Left lung (tissue), 10 donors: ENCODE data around the gene MYLK. TPM values are rescaled to one million over a fixed set of nuclear protein-coding genes. Genes with fewer than 3 reads are reported as not detected.

ENCODE experiments used
- ATAC-seq: fragments of 200-7000 bp; cut with Tn5 transposase; one replicate; pipeline ENCODE4 v1.9.1; 2020; ENCODE audit warnings: moderate library complexity
- DNase-seq, 4 donors: peaks; one replicate each; pipeline ENCODE4 v3.0.0-alpha.2; 2013 to 2020
- H3K27ac ChIP-seq, 2 donors: fragments of 200-600 bp; sonication (generic) in 1 of 2; one replicate each; pipeline versions ENCODE4 v1.5.0 to v1.8.0; 2020 to 2021
- H3K27me3 ChIP-seq, 2 donors: fragments of 200-600 bp; sonication (generic) in 1 of 2; one replicate each; pipeline versions ENCODE4 v1.5.0 to v1.8.0; 2020 to 2021
- H3K36me3 ChIP-seq, 2 donors: fragments of 200-600 bp; sonication (generic) in 1 of 2; one replicate each; pipeline versions ENCODE4 v1.5.0 to v1.8.0; 2020 to 2021
- H3K4me1 ChIP-seq, 2 donors: fragments of 200-600 bp; one replicate each; pipeline ENCODE4 v1.8.0; 2021
- H3K4me3 ChIP-seq, 2 donors: fragments of 200-600 bp; sonication (generic) in 1 of 2; one replicate each; pipeline versions ENCODE4 v1.5.0 to v1.8.0; 2020 to 2021; ENCODE audit warnings: mild to moderate bottlenecking in 1 of 2
- H3K9me3 ChIP-seq, 2 donors: fragments of 200-600 bp; sonication (generic) in 1 of 2; one replicate each; pipeline versions ENCODE4 v1.5.0 to v1.8.0; 2020 to 2021
- CTCF ChIP-seq, 2 donors: fragments of 200-600 bp; sonication (generic) in 1 of 2; IDR thresholded peaks; one replicate each; pipeline versions ENCODE4 v1.5.0 to v1.8.0; 2021; ENCODE audit warnings: antibody characterized with exemption in 2 of 2
- intact Hi-C, 2 donors: fragments of 100-400 bp; cut with DNase I; formaldehyde crosslinking; loops; one replicate each; pipeline versions ENCODE4 v1.11.2 to v1.14.2; 2022
- polyA plus RNA-seq, 6 donors: library from polyadenylated mRNA; unstranded; fragments of 120-200 nt; gene quantifications; one replicate each; pipeline ENCODE4 v1.2.1, GENCODE V29; 2013; ENCODE audit not compliant: insufficient read length in 6 of 6
- total RNA-seq, 2 donors: library from RNA; stranded (reverse); fragmentation: NEBNext Ultra II Directional; extraction: Animal tissue kit (Norgen Biotek cat#: 25700); gene quantifications; one replicate each; pipeline ENCODE4 v1.2.1, GENCODE V29; 2021
- donor health status: DM: no; HTN: yes; CAD: no.
- donor health status: DM: no; HTN: no; CAD: no.

The MYLK gene
- total and polyA plus RNA-seq, 8 donors = 155 to 468 (median 410) TPM

GRCh38 chr3:123765475-123766128 is 118.5 kb downstream of the MYLK start:
- H3K27ac ChIP-seq = peak overlapping the region in 1 of 2 donors; percentile 51
- H3K27me3 ChIP-seq = no peaks in the 10 kb centered on the region
- DNase-seq (no peak), ATAC-seq (peak; percentile 41)
- TF ChIP-seq CTCF (IDR thresholded peaks at IDR 0.05) = no peak
- no peak overlapping the region for H3K4me3 ChIP-seq
- H3K4me1 ChIP-seq = no peaks in the 10 kb centered on the region
- H3K36me3 ChIP-seq = no peaks in the 10 kb centered on the region
- intact Hi-C loops = no loop called here
- no peaks in the 10 kb centered on the region for H3K9me3 ChIP-seq

DNA sequence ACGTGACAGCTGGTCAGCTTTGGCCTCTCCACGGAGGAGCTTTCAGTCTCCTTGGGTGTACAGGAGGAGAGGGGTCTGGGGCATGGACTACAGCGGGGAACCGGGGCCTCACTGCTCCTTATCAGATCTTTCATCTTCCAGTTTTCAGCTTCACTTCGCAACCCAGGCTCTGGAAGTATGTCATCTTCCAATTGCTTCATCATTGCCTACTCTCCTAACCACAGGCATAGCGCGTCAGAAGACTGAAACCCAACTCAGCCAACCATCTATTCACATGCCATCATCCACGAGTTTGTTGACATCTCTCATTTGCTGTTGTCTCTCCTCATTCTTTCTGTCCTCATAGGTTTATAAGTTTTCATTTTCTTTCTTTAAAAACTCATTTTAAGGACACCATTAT is 119.5 kb downstream of the MYLK start:
- intact Hi-C loops = no loop called here
- H3K4me3 ChIP-seq = no peak overlapping the region

GRCh38 chr3:123762805-123763204 is 121.3 kb downstream of the MYLK start:
- DNase-seq (no peak), ATAC-seq (no peak)
- Histone ChIP-seq H3K4me1 (peaks cover 0 to 5% of the 10 kb centered on the region in 2 donors), H3K27me3 (no peaks in the 10 kb centered on the region), H3K9me3 (no peaks in the 10 kb centered on the region), H3K4me3 (no peak overlapping the region), H3K36me3 (no peaks in the 10 kb centered on the region), H3K27ac (no peak overlapping the region)
- no peak for TF ChIP-seq CTCF (IDR thresholded peaks at IDR 0.05)
- intact Hi-C loops = no loop called here

More for the DNA sequence above, 119.5 kb downstream of the MYLK start:
- no peak for TF ChIP-seq CTCF (IDR thresholded peaks at IDR 0.05)
- Histone ChIP-seq H3K27me3 (no peaks in the 10 kb centered on the region), H3K9me3 (no peaks in the 10 kb centered on the region), H3K4me1 (no peaks in the 10 kb centered on the region), H3K27ac (no peak overlapping the region), H3K36me3 (no peaks in the 10 kb centered on the region)
- DNase-seq (no peak), ATAC-seq (no peak)

DNA sequence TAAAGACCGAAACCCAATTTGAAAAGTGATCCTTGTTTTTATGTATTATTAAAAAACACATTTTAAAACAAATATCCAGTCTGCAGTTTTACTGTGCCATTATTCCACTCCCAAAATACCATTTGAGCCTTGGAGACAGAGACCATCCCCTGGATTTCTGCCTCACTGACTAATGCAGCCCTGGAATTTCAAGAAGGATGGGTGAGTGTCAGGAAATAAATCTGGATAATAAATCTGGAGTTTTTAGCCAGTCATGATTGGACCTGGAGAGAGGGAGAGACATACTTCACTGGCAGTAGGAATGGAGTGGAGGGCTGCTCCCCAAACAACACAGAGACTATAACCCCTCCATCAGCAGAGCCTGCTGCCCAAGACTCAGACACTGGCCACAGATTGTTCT is 123.3 kb downstream of the MYLK start:
- Histone ChIP-seq H3K4me3 (no peak overlapping the region), H3K27ac (no peak overlapping the region), H3K4me1 (peaks cover 10 to 14% of the 10 kb centered on the region in 2 donors), H3K9me3 (no peaks in the 10 kb centered on the region), H3K36me3 (no peaks in the 10 kb centered on the region), H3K27me3 (no peaks in the 10 kb centered on the region)
- TF ChIP-seq CTCF (IDR thresholded peaks at IDR 0.05) = no peak
- intact Hi-C loops = no loop called here
- DNase-seq = no peak
- ATAC-seq = no peak

GRCh38 chr3:123759871-123760270 is 124.3 kb downstream of the MYLK start:
- ATAC-seq = no peak
- Histone ChIP-seq H3K36me3 (no peaks in the 10 kb centered on the region), H3K4me3 (no peak overlapping the region), H3K27ac (no peak overlapping the region), H3K9me3 (no peaks in the 10 kb centered on the region), H3K27me3 (no peaks in the 10 kb centered on the region), H3K4me1 (peaks cover 10 to 14% of the 10 kb centered on the region in 2 donors)
- TF ChIP-seq CTCF (IDR thresholded peaks at IDR 0.05) = no peak
- intact Hi-C loops = no loop called here
- DNase-seq = no peak
